Colon (tissue), 2 donors: ENCODE measurements around the gene GPR78.
"Not testable (repeated sequence)": the region's sequence is repeated elsewhere in the genome, so short reads cannot be mapped to it uniquely, and the experiment has no call there.

Experiments
- FAIRE-seq: peaks from 2 replicates; lab custom pipeline; 2012; peaks lifted over from hg19 to GRCh38; lab: Jason Lieb, UNC
- donor health status: control.
- donor health status: control.

The GPR78 gene

GRCh38 chr4:8564595-8564994 is 15.6 kb upstream of the GPR78 start:
- FAIRE-seq, result no peak

DNA sequence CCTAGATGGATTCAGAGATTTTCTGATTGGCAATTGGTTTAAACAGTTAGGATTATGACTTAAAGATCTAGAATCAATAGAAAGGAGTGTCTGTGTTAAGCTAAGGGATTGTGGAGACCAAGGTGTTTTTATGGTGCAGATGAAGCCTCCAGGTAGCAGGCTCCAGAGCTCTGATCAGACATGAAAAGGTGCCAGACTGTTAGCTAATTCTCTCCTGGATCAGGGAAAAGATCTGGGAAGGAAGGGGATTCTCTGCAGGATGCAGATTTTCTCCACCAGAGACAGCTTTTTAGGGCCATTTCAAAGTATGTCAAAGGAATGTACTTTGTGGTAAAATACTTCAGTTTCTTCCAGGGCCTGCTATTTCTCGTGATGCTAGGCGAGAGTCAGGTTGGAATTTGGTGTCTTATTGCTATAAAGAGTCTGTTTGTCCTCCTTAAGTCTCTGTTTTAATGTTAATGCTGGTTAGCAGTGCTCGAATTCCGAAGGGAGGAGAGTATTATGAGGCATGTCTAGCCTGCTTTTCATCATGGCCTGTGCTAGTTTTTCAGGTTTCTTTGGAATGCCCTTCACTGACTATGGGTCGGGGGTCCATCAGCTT is 12.0 kb upstream of the GPR78 start:
- FAIRE-seq, result no peak

DNA sequence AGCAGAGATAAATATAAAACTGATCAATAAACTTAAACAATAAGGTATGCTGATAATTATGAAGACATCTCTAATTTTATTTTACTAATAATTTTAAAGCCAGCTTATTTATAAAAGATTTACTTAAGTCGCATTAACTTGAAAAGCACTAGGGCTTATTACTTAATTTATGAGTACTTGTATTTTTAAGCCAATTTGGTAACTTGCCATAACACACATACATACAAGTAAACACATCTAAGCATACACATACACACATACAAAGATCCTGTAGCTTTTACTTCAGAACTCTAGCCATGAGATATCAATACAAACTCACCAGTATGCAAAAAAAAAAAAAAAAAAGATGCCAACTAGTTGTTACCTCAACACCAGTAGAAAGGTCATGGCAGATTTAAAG is 10.0 kb upstream of the GPR78 start:
- no peak for FAIRE-seq

DNA sequence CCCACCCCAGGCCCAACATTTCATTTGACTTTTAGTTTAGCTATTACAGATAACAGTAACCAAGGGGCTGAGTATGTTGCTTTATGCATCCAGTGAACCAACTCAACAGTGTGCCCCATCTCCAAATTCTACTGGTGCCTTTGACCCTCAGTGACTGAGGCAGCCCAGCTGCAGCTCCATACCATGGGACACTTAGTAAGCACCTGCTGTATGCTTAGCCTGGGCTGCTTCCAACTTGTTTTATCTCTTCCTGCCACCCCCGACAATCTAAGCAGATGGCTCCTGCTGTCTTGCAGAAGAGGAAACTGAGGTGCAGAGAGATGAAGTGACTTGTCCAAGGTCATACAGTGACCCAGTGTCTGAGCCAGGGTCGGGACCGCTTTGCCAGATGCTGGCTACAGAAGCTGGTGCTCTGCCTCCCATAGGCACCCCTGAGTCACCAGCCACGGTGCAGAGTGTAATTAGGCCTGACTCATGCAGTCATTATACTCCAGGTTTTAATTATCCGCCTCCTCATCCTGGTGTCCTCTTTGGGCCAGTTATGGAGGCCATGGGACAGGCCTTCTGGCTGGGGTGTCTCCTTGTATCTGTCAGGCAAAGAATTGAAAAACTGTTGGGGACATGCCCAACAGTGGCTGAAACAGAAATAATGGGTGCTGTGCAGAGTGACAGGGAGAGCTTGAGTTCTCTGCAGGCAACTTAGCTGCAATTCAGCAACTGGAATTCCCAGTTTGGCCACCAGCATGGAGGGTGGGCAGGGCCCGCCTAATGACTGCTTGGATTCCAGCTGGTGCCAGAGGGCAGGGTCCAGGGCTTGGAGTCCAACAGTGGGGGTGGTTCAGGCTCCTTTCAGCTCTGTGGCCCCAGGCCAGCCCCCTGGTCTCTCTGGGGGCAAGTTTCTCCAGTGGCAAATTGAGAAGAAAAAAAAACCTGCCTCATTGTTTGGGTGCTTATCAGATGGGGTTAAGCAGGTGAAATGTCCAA is 8.2 kb upstream of the GPR78 start:
- no peak for FAIRE-seq

GRCh38 chr4:8573266-8573665 is 6.9 kb upstream of the GPR78 start:
- FAIRE-seq, result no peak

DNA sequence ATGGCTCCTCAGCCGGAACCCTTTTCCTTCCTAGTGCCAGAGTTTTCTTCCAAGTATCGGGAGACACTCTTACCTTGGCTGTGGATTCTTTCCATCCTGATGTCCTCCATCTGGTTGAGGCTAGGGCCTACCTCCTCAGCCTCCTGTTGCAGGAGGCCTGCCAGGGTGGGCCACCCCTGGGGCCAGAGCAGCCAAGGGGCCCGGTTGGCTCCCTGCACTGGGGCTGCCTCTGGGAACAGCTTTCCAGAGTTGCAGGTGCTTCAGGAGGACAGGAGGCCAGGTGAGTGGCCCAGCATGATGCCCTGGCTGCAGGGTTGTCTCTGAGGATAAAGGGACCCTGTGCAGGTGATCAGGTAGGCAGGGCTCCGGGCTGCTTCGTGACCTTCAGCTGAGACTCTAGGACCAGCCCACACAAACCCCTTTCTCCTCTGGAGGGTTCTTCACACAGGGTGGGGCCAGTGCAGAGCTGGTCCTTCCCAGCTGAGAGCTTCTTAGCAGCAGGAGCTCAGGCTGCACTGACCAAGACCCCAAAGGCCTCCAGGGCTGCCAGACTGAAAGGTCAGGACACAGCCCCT is 5.3 kb upstream of the GPR78 start:
- FAIRE-seq, result no peak

GRCh38 chr4:8575457-8575856 is 4.7 kb upstream of the GPR78 start:
- FAIRE-seq, result no peak

DNA sequence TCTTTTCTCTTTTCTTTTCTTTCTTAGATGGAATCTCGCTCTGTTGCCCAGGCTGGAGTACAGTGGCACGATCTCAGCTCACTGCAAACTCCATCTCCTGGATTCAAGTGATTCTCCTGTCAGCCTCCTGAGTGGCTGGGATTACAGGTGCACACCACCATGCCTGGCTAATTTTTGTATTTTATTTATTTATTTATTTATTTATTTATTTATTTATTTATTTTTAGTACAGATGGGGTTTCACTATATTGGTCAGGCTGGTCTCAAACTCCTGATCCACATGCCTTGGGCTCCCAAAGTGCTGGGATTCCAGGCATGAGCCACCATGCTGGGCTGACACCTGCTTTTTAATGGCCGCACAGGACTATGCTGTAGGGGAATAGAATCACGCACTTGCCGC is 3.6 kb upstream of the GPR78 start:
- FAIRE-seq, result not testable (repeated sequence)

GRCh38 chr4:8577046-8577445 is 3.1 kb upstream of the GPR78 start:
- FAIRE-seq, result no peak

DNA sequence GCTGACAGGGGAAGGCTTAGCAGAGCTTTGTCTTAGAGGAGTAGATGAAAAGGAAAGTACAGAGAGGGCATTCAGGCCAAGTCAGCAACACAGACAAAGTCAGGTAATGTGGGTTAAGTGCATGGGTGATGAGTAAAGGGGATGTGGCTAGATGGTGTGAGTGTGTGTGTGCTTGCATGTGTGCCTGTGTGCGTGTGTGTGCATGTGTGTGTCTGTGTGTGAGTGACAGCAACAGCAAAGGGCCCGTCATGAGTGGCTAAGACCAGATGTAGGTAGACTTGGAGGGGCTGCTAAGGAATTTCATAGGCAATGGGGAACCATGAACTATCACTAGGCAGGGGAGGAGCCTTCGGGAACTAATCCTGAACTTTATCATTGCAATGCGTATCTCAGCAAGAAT is 2.2 kb upstream of the GPR78 start:
- no peak for FAIRE-seq

GRCh38 chr4:8578717-8579116 is 1.5 kb upstream of the GPR78 start:
- FAIRE-seq, result no peak

- no peak for FAIRE-seq
These were observed 469 bp upstream of the GPR78 start for GRCh38 chr4:8579526-8580320.

DNA sequence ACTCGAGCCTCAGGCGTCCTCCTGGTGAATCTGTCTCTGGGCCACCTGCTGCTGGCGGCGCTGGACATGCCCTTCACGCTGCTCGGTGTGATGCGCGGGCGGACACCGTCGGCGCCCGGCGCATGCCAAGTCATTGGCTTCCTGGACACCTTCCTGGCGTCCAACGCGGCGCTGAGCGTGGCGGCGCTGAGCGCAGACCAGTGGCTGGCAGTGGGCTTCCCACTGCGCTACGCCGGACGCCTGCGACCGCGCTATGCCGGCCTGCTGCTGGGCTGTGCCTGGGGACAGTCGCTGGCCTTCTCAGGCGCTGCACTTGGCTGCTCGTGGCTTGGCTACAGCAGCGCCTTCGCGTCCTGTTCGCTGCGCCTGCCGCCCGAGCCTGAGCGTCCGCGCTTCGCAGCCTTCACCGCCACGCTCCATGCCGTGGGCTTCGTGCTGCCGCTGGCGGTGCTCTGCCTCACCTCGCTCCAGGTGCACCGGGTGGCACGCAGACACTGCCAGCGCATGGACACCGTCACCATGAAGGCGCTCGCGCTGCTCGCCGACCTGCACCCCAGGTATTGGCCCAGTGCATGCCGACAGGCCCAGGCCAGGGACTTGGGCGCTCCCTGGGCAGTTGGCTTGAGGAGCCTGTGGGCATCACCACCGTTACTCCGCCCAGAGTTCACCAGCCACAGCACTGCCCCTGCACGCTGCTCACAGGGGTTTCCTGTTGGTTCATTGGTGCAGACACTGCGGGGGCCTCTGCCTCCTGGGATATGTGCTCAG is 1.1 kb downstream of the GPR78 start:
- FAIRE-seq, result no peak

GRCh38 chr4:8582016-8582415 is 1.8 kb downstream of the GPR78 start:
- no peak for FAIRE-seq

- no peak for FAIRE-seq
These were observed 2.2 kb downstream of the GPR78 start for GRCh38 chr4:8582436-8582835.

- FAIRE-seq, result no peak
These were observed 2.9 kb downstream of the GPR78 start for GRCh38 chr4:8582941-8583654.

GRCh38 chr4:8583655-8584025 is 3.4 kb downstream of the GPR78 start:
- no peak for FAIRE-seq

DNA sequence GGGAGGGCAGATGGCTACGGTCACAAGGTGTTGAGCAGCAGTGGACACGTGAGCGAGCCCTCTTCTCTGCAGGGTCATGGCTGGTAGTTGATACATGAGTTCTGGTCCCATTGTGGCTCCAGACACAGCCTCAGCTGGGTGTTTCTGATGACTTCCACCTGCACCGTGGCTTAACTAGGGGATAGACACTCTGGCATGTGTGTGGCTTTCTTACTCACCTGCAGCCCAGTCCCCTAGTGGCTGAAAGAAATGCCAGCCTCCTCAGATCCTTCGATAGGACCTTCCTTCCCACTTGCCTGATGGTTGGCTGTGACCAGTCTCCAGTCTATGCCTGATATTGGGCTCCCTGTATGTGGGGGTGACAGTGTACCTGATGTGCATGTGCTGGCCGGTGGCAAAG is 5.0 kb downstream of the GPR78 start:
- FAIRE-seq, result no peak

DNA sequence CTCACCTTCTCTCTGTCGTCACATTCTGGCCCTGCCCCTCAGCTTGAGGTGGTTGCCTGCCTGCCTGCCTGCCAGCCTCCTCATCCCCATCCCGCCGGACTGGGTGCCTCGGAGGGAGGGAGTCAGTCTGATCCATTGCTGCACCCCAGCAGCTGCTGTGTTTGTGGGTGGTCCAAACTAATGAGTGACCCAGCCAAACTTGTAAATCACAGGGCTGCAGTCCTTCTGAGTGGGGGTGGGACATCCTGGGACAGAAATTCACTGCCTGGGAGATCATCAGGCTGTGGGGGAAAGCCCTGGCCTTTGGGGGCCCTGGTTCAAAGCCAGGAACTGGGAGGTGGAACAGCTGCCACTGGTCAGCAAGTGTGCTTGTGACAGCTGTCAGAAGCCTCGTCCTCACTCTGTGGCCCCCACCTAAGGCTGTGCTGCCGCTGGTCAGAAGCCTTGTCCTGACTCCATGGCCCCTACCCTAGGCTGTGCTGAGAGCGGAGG is 5.6 kb downstream of the GPR78 start:
- no peak for FAIRE-seq

- FAIRE-seq, result no peak
These were observed 6.1 kb downstream of the GPR78 start for GRCh38 chr4:8586246-8586645.
